8988T (cell line): ENCODE results near the gene GANC.

Experiments
- DNase-seq: peaks from one replicate; pipeline ENCODE4 v3.0.0; 2011

GANC gene

DNA sequence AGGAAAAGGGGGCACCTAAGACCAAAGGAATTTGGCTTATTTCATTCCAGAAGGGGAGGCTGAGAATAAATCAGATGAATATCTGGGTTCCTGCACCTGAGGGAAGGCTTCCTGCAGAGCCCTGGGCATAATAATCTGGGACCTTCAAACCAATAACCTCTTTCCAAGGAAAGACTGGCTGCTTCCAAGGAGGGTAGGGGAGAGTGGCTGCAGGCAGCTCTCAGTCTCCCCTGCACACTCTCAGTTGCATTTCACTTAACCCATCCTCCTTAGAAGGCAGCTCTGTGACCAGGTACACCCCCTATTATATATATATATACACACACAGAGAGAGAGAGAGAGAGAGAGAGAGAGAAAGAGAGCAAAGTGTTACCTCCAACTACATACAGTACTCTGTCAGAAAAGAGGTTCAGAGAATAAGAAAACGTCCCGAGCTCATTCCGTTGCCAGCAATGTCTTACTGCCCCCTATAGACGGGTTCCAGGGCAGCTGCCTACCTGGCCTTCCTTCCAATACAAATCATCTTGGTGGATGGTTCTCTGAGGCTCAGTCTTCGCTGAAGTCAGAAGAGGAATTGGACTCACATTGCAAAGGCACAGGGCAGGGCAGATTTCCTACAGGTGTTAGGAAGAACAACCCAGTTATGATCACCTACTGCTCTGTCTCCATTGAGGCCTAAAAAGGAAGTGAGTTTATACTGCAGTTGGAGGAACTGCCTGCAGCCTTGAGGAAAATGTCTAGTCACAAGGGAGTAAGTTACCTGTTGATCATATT is 112.4 kb downstream of the GANC start:
- DNase-seq, result peak; percentile 29

DNA sequence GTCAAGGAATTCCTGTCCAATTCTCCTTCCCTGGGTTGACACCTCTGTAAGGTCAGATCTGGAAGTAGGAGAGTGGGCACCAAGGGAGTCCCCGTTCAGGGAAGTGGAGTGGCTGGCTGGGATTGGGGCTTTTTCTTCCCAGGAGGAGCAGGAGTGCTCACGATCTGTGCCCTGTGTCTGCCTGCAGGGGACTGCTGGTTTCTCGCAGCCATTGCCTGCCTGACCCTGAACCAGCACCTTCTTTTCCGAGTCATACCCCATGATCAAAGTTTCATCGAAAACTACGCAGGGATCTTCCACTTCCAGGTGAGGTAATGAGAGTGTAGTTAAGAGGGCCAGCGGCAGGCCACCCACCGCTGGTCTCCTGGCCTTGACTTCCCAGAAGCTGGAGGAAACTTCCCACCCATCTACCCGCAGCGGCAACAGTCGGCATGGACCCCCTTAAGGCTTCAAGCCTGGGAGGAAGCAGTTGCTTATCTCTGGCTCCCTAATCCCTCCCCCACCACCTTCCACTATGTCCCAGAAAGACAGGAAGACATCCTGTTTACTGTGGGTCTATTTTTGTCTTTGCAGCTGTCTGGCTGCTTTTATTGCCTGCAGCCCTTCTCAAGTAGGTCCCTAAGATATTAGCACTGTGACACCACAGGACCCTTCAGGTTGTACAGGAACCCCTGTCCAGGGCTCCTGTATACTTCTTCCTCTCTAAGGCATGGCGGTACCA is 113.1 kb downstream of the GANC start:
- no peak for DNase-seq

GRCh38 chr15:42387603-42388002 is 114.6 kb downstream of the GANC start:
- no peak for DNase-seq

DNA sequence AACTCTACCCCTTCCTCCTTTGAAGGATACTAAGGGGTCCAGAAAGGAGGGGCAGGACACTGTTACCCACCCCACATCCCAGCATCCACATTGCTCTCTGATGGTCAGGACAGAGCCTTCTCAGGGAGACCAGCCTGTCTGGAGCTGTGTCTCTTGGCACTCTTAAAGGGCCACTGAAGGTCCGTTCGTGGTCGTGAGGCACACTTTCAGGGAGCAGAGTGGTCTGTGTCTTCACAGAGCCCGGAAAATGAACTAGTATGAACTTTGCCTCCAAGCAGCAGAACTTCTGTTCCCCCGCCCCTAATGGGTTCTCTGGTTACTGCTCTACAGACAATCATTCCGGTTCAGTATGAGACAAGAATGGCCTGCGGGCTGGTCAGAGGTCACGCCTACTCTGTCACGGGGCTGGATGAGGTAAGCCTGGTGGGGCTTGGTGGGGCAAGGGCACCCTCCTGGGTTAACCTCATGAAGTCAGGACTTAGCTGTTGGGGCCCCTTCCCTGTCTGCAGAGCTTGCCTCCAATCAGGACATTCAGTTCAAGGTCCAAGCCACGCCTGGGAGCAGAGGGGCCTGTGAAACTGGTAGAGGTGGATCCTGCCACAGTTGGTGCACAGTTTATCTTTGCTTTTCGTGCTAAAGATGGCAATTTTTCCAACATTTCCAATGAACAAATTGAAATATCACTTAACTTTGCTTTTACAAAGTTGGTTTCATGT is 119.5 kb downstream of the GANC start:
- no peak for DNase-seq

DNA sequence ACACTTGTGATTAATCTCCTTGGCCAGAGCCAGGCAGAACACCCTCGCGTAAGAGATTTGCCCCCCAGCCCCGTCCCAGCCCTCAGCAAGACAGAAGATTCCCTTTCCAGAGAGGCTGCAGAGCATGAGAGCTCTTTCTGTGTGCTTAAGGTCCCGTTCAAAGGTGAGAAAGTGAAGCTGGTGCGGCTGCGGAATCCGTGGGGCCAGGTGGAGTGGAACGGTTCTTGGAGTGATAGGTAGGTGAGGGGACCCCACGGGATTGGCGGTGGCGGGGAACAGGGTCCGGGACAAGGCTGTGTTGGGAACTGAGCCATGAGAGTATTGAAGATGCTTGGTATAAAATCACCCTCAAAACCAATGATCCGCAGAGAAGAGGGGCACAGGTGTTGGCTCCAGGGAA is 121.1 kb downstream of the GANC start:
- DNase-seq, result no peak

DNA sequence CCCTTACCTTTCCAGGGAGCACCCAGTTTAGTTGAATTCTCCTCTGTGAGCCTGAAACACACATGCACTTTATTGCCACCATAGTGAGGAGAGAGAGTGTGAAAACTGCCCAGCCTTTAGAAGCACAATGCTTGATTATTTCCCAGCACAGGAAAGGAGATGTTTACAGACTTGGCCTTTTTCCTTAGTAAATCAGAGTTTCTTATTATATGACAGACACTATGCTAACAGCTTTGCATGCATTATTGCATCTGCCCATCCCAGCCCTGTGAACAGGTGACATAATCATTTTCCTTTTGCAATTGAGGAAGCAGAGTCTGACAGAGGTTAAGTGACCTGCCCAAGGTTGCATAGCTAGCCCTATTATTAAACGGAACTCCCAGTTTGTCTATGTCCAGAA is 122.8 kb downstream of the GANC start:
- no peak for DNase-seq

- DNase-seq, result no peak
Observed at GRCh38 chr15:42401544-42402454, 128.8 kb downstream of the GANC start.

- no peak for DNase-seq
Observed at GRCh38 chr15:42402455-42403205, 129.6 kb downstream of the GANC start.

- no peak for DNase-seq
Observed at GRCh38 chr15:42403389-42403788, 130.4 kb downstream of the GANC start.

DNA sequence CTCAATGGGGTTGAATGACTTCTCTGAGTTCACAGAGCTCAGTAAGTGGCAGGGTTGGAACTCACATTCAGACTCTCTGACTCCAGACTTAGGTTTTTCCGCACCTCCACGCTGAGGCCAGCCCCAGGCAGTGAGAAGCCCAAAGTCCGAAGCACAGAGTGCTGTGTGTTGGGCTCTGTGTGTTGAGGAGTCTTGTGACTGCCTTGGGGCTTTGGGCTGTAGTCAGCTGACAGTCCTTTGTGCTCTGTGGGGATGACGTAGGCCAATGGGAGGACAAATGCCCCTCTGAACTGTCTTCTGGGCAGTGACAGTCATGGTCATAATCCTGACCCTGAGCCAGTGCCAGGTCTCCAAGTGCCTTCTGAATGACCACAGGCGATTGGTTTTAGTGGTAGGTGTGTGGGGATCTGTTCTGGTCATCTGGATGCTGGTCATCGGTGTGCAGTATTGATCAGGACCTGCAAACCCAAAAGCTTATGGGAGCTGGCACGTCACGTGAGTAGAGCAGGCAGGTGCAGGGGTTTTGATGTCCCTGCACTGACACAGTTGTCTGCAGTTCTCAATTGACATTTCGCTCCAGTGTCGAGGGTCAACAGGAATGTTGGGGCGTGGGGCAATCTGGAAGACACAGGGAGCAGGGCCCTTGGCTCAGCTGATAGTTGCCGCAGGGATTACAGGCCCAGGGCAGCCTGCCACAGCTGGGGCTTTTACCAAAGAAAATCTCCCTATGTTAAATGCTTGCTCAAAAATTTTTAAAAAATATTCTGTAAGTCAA is 131.6 kb downstream of the GANC start:
- DNase-seq, result no peak

DNA sequence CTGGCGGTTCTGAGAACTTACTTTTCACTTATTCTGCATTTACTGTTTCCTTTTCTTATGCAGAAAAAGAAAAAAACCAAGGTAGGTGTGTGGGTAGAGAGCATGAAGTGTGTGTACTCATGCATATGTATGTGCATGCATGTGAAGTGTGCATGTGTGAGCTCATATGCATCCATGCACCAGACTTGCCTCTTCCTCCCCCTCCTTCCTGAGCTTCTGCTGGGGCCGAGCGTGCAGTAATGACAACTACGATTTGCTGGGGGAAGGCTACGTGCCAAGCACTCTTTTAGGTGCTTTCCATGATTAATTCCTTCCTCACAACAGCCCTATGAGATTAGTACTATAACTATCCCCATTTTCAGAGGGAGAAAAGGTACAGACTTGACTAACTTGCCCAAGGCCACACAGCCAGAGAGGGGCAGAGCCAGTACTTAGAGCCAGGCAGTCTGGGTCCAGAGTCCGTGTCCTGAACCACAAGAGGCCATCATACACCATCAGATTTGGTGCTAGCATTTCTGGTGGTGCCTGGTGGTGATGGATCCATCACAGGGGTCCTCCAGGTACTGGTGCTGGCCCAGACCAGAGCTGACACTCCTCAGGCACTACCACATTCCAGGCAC is 133.0 kb downstream of the GANC start:
- no peak for DNase-seq
